Psoas muscle (tissue), 8 donors: Measurements from ENCODE around the gene GRAMD1A. TPM values are rescaled to one million over a fixed set of nuclear protein-coding genes. Genes with fewer than 3 reads are reported as not detected.
A peak's percentile ranks its signal among the peaks of the same experiment; 100 is the strongest.
"Not testable (repeated sequence)": the region's sequence is repeated elsewhere in the genome, so short reads cannot be mapped to it uniquely, and the experiment has no call there.

Experiments used
- ATAC-seq, 4 donors: fragments of 200-7000 bp; cut with Tn5 transposase; one replicate each; pipeline ENCODE4 v1.9.1; 2020; ENCODE audit warnings: moderate library complexity in 3 of 4, mild to moderate bottlenecking in 2 of 4
- DNase-seq, 2 donors: peaks; one replicate each; pipeline ENCODE4 v3.0.0-alpha.2; 2020
- H3K27ac ChIP-seq: fragments of 200-600 bp; one replicate; pipeline ENCODE4 v1.8.0; 2022
- H3K27me3 ChIP-seq, 3 donors: fragments of 200-600 bp in 1 of 3; one replicate each; pipeline versions ENCODE4 v1.6.1 to v1.8.0; 2013 to 2022; ENCODE audit warnings: low read length in 2 of 3, mild to moderate bottlenecking in 2 of 3, moderate library complexity in 1 of 3; ENCODE audit not compliant: insufficient read depth in 3 of 3
- H3K36me3 ChIP-seq, 2 donors: fragments of 200-600 bp in 1 of 2; one replicate each; pipeline versions ENCODE4 v1.6.1 to v1.8.0; 2013 to 2022; ENCODE audit warnings: low read depth in 1 of 2, mild to moderate bottlenecking in 1 of 2, moderate library complexity in 1 of 2; ENCODE audit not compliant: insufficient read depth in 1 of 2
- H3K4me1 ChIP-seq: fragments of 200-600 bp; one replicate; pipeline ENCODE4 v1.8.0; 2022
- H3K4me3 ChIP-seq: fragments of 200-600 bp; one replicate; pipeline ENCODE4 v1.8.0; 2022; ENCODE audit warnings: mild to moderate bottlenecking
- H3K9me3 ChIP-seq: fragments of 200-600 bp; one replicate; pipeline ENCODE4 v1.8.0; 2022
- CTCF ChIP-seq: fragments of 200-600 bp; IDR thresholded peaks from one replicate; pipeline ENCODE4 v1.8.0; 2022; ENCODE audit warnings: antibody characterized with exemption
- WGBS, 3 donors: extraction: QIAGEN DNeasy Blood & Tissue Kit; methylation state at CpG; one replicate each; pipeline versions ENCODE4 v1.1.6 to v1.1.7; 2013; 5-methylcytosine and 5-hydroxymethylcytosine counted together
- intact Hi-C, 2 donors: fragments of 100-400 bp; cut with DNase I; formaldehyde crosslinking; loops; one replicate each; pipeline versions ENCODE4 v1.11.0 to v1.14.2; 2022
- polyA plus RNA-seq, 3 donors: library from polyadenylated mRNA; stranded (reverse); fragments of 200-250 nt; gene quantifications; one replicate each; pipeline ENCODE4 v1.2.3, GENCODE V29; 2013
- total RNA-seq, 4 donors: library from RNA; stranded (reverse); fragmentation: NEBNext Ultra II Directional in 2 of 4; extraction: Animal tissue kit (Norgen Biotek cat#: 25700) in 2 of 4; gene quantifications; one replicate each; pipeline versions ENCODE4 v1.2.1 to v1.2.4, GENCODE V29; 2021 to 2023
- donor health status: healthy with polysubstance abuse.
- donor health status: DM: no; HTN: no; CAD: no; lungs with moderate emphysema.
- donor health status: Bipolar disorder and iron deficiency.
- donor health status: healthy.
- donor health status: DM: yes; HTN: yes; CAD: no.
- donor health status: DM: no; HTN: no; CAD: no.
- donor health status: DM: no; HTN: no; CAD: no.
- donor health status: DM: yes; HTN: yes; CAD: no.

GRAMD1A gene
- total and polyA plus RNA-seq, 7 donors, result 15.6 to 55.0 (median 36.3) TPM

- Histone ChIP-seq H3K36me3 (peaks cover 0 to 46% of the 10 kb centered on the region in 2 donors), H3K27ac (no peak overlapping the region), H3K9me3 (no peaks in the 10 kb centered on the region), H3K4me3 (no peak overlapping the region), H3K4me1 (peaks cover 3% of the 10 kb centered on the region), H3K27me3 (no peaks in the 10 kb centered on the region)
- intact Hi-C loops, result no loop called here
- DNase-seq, result no peak
- no peak for ATAC-seq
- no peak for TF ChIP-seq CTCF
- WGBS, 3 donors, result 95 to 100% (median 96%) methylated on average over 5 of the region's 5 CpGs
Measured at GRCh38 chr19:35006999-35007365, 6.9 kb downstream of the GRAMD1A start.

GRCh38 chr19:35007427-35007826, 7.3 kb downstream of the GRAMD1A start:
- intact Hi-C loops, H3K9me3 ChIP-seq, DNase-seq, H3K4me1 ChIP-seq, H3K4me3 ChIP-seq, H3K27me3 ChIP-seq, H3K27ac ChIP-seq, ATAC-seq: not testable (repeated sequence)
- peaks cover 0 to 48% of the 10 kb centered on the region in 2 donors for H3K36me3 ChIP-seq
- 97% methylated on average over 8 of the region's 8 CpGs for WGBS, 3 donors

GRCh38 chr19:35008891-35009341, 8.8 kb downstream of the GRAMD1A start:
- Histone ChIP-seq H3K36me3 (peaks cover 0 to 47% of the 10 kb centered on the region in 2 donors), H3K9me3 (no peaks in the 10 kb centered on the region), H3K4me1 (peaks cover 8% of the 10 kb centered on the region), H3K27ac (no peak overlapping the region), H3K4me3 (no peak overlapping the region), H3K27me3 (no peaks in the 10 kb centered on the region)
- DNase-seq, result no peak
- intact Hi-C loops, result no loop called here
- whole genome bisulfite sequencing, 3 donors, result 76 to 89% (median 77%) methylated on average over 11 to 12 of the region's 12 CpGs
- no peak for ATAC-seq
- TF ChIP-seq CTCF, result no peak

GRCh38 chr19:35009424-35010415, 9.6 kb downstream of the GRAMD1A start:
- intact Hi-C loops, result no loop called here
- Histone ChIP-seq H3K36me3 (peaks cover 0 to 55% of the 10 kb centered on the region in 2 donors), H3K4me1 (peaks cover 8% of the 10 kb centered on the region), H3K27ac (no peak overlapping the region), H3K27me3 (no peaks in the 10 kb centered on the region), H3K4me3 (no peak overlapping the region), H3K9me3 (no peaks in the 10 kb centered on the region)
- no peak for TF ChIP-seq CTCF
- WGBS, 3 donors, result 77 to 91% (median 90%) methylated on average over 35 to 36 of the region's 36 CpGs
- ATAC-seq, result peak in 2 of 4 donors; percentile 24 to 47
- DNase-seq, result no peak

- no peak overlapping the region for H3K27ac ChIP-seq
- peaks cover 0 to 63% of the 10 kb centered on the region in 2 donors for H3K36me3 ChIP-seq
- peaks cover 8% of the 10 kb centered on the region for H3K4me1 ChIP-seq
- no peak overlapping the region for H3K4me3 ChIP-seq
- H3K27me3 ChIP-seq, result no peaks in the 10 kb centered on the region
- no peak for TF ChIP-seq CTCF
- intact Hi-C loops, result no loop called here
- no peak for ATAC-seq
- DNase-seq, result no peak
- no peaks in the 10 kb centered on the region for H3K9me3 ChIP-seq
- WGBS, 3 donors, result 80 to 88% (median 85%) methylated on average over 13 of the region's 13 CpGs
Measured at GRCh38 chr19:35011091-35011689, 11.1 kb downstream of the GRAMD1A start.
